Measurements from ENCODE around the gene CLIP1.
"Not testable (repeated sequence)": the region's sequence is repeated elsewhere in the genome, so short reads cannot be mapped to it uniquely, and the experiment has no call there.

Gene CLIP1

GRCh38 chr12:122421821-122422729, at the start of gene CLIP1:
Gene CLIP1, minus strand, starts transcription at chr12:122422669. Its CDS starts 42,217 bp downstream, at chr12:122380452.
- no peak for FAIRE-seq

GRCh38 chr12:122471324-122472226, 49.1 kb upstream of the CLIP1 start:
- peak; percentile 97 for FAIRE-seq

DNA sequence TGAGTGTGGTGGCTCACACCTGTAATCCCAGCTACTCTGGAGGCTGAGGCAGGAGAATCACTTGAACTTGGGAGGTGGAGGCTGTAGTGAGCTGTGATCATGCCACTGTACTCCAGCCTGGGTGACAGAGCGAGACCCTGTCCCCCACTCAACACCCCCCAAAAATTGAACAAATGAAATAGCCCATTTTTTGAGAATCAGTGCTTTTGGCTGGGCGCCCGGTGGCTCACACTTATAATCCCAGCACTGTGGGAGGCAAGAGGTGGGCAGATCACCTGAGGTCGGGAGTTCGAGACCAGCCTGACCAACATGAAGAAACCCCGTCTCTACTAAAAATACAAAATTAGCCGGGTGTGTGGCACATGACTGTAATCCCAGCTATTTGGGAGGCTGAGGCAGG, 48.1 kb upstream of the CLIP1 start:
- FAIRE-seq: not testable (repeated sequence)

GRCh38 chr12:122469856-122470255, 47.4 kb upstream of the CLIP1 start:
- not testable (repeated sequence) for FAIRE-seq

DNA sequence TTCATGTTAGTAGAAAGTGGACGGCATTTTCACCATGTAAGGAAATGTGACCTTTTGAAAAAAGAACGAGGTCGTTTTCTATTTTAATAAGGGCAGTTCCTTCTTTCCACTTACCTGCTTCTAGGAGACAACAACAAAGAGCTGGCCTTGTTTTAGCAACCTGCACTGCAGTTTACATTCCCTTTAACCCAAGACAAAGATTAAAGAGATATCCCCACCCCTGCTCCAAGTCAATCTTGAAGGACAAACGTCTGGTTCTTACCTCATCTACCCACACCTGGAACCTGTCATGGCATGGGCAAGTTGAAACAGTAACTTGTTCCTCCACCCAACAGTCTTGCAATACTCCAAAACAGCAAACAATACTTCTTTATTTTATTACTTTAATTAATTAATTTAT, 45.5 kb upstream of the CLIP1 start:
- FAIRE-seq: no peak

- FAIRE-seq: not testable (repeated sequence)
These were observed 42.0 kb upstream of the CLIP1 start for GRCh38 chr12:122464317-122465042.

DNA sequence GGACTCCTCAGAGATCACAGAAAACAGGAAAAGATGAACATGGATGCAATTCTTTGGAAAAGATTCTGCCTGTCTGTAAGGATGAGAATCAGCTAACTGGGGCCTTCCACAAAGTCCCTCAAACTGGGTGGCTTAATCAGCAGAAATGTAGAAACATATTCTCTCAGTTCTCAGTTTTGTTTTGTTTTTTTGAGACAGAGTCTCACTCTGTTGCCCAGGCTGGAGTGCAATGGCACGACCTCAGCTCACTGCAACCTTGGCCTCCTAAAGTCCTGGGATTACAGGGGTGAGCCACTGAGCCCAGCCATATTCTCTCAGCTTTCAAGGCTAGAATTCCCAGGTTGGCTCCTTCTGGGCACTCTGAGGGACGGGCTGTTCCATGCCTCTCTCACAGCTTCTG, 38.2 kb upstream of the CLIP1 start:
- no peak for FAIRE-seq

DNA sequence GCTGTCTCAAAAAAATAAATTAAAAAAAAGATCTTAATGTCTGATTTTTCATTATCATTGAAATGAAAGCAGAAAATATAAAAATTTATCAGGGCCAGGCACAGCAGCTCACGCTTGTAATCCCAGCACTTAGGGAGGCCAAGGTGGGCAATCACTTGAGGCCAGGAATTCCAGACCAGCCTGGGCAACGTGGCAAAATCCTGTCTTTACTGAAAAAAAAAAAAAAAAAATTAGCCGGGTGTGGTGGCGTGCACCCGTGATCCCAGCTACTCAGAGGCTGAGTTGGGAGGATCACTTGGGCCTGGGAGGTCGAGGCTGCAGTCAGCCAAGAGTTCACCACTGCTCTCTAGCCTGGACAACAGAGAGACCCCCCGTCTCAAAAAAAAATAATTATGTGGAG, 37.6 kb upstream of the CLIP1 start:
- no peak for FAIRE-seq

DNA sequence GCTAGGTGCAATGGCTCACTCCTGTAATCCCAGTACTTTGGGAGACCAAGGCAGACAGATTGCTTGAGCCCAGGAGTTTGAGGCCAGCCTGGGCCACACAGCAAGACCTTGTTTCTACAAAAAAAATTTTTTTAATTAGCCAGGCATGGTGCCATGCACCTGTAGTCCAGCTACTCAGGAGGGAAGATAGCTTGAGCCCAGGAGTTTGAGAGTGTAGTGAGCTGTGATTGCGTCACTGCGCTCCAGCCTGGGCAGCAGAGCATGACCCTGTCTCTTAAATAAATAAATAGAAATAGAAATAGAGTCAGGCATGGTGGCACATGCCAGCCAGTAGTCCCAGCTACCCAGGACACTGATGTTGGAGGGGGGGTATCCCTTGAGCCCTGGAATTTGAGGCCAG, 36.7 kb upstream of the CLIP1 start:
- no peak for FAIRE-seq

- no peak for FAIRE-seq
These were observed 35.9 kb upstream of the CLIP1 start for GRCh38 chr12:122458105-122459035.

GRCh38 chr12:122457627-122458026, 35.2 kb upstream of the CLIP1 start:
- no peak for FAIRE-seq

DNA sequence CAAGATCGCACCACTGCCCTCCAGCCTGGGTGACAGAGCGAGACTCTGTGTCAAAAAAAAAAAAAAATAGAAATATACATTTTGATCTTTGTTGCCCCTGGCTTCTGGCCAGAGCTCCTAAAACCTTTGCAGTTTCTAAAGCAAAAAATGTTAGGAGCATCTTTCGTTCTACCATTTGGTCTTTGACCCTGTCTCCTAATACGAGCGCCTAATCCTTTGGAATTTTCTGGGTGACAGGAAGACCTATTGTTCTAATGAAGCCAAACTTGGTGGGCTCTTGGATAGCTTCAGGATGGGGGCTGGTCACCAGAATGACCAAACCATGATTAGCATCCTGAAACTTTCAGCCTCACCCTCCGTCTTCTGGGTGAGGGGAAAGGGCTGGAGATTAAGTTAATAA, 32.3 kb upstream of the CLIP1 start:
- FAIRE-seq: no peak

- FAIRE-seq: no peak
These were observed 31.8 kb upstream of the CLIP1 start for GRCh38 chr12:122454250-122454721.

GRCh38 chr12:122452701-122453285, 30.3 kb upstream of the CLIP1 start:
- no peak for FAIRE-seq

DNA sequence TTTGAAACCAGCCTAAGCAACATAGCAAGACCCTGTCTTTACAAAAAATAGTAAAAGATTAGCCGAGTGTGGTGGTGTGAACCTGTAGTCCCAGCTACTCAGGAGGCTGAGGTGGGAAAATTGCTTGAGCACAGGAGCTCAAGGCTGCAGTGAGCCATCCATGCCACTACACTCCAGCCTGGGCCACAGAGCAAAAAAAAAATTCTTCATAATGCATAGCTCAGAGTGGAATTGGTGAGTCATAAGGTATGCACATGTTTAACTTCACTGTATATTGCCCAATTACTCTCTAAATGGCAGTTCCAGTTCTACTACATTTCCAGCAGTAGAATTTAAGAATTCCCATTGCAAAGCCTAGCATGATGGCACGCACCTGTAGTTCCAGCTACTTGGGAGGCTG, 26.8 kb upstream of the CLIP1 start:
- no peak for FAIRE-seq

- not testable (repeated sequence) for FAIRE-seq
These were observed 25.4 kb upstream of the CLIP1 start for GRCh38 chr12:122447825-122448224.

DNA sequence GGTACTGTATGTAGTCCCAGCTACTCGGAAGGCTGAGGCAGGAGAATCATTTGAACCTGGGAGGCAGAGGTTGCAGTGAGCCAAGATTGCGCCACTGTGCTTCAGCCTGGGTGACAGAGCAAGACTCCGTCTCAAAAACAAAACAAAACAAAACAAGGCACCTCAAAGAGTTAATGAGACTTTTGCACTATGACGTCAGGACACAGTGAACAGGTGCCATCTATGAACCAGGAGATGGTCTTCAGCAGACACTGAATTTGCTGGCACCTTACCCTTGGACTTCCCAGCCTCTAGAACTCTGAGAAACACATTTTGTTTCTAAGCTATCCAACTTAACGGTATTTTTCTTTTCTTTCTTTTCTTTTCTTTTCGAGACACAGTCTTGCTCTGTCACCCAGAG, 23.9 kb upstream of the CLIP1 start:
- not testable (repeated sequence) for FAIRE-seq

DNA sequence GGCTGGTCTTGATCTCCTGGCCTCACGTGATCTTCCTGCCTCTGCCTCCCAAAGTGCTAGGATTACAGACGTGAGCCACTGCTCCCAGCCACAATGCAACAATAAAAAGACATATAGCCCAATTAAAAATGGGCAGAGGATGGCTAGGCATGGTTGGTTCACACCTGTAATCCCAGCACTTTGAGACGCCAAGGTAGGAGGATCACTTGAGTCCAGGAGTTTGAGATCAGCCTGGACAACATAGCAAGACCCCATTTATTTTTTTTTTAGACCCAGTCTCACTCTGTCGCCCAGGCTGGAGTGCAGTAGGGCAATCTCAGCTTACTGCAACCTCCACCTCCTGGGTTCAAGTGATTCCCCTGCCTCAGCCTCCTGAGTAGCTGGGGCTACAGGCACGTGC, 21.6 kb upstream of the CLIP1 start:
- FAIRE-seq: not testable (repeated sequence)

GRCh38 chr12:122438822-122439221, 16.4 kb upstream of the CLIP1 start:
- not testable (repeated sequence) for FAIRE-seq

GRCh38 chr12:122437656-122438121, 15.2 kb upstream of the CLIP1 start:
- FAIRE-seq: no peak

GRCh38 chr12:122435186-122435585, 12.7 kb upstream of the CLIP1 start:
- no peak for FAIRE-seq

Data from A204.1 (cell line).